NCI-H2196 (cell line): ENCODE data around the gene PDE8B.

ENCODE experiments used
- DNase-seq: peaks from one replicate; lab custom pipeline; 2025; ENCODE audit not compliant: unreplicated experiment; lab: John Stamatoyannopoulos, UW

PDE8B gene

DNA sequence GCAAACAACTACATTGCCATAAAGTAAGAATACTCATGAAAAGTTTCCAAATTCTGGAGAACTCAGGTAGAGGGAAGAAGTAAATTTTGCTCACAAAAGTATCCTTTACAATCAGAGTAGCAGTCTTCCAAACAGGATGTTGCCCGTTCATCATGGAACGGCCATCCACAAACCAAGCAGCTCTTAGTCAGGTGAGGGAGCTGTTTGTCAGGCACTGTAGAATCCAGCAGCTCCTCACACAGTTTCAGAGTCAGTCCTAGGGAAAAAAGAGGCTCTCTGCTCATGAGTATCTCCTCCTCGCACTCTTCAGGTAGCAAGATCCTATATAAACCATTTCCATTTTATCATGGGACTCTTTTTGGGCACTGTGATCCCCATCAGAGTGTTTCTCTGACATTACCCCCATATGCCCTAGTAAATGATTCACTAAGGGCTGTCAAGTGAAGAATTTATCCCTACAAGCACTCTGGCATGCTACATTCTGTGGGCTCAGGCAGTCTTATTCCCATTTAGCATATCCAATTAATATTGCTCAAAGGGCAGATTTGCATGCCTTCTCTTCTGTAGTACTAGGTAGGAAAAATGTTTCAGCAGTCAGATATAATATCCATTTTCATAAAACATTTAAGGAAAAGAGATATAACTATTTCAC is 183.7 kb downstream of the PDE8B start:
- no peak for DNase-seq

DNA sequence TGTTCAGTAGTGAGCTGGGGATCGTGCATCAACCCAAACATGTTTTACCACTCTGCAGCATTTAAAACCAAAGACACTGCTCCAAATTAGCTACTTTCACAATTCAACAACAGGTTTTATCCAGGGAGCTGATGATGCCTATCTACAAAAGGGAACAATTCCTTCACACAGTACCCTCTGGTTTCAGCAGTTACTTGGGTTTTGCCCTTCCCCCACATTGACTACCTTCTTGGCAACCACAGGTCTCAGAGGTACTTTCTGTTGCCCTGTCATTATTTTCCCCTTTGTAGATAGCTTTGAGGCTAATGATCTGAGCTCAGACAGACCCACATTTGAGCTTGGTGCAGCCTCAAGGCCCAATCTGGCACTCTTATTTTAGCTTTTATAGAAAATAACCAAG is 185.5 kb downstream of the PDE8B start:
- no peak for DNase-seq

GRCh38 chr5:77397686-77398292 is 187.3 kb downstream of the PDE8B start:
- no peak for DNase-seq

- DNase-seq: no peak
Observed at GRCh38 chr5:77398458-77398857, 188.0 kb downstream of the PDE8B start.

DNA sequence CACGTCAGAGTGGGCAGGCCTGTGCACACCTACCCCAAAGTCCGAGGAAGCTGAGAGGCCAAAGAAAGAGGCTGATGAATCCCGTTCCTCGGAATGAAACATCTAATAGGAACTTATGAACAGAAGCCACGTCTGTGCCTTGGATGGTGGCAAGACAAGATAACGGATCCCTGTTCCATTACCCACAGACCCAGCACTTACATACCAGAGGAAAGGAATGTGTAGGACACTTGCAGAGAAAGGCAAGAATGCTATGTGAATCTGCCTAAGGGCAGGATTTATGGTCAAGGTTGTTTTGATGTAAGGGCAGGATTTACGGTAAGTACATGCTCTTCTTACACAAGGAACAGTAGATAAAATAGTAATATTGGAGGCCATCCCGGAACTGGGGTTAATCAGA is 188.4 kb downstream of the PDE8B start:
- no peak for DNase-seq

GRCh38 chr5:77400645-77401044 is 190.2 kb downstream of the PDE8B start:
- DNase-seq: no peak

DNA sequence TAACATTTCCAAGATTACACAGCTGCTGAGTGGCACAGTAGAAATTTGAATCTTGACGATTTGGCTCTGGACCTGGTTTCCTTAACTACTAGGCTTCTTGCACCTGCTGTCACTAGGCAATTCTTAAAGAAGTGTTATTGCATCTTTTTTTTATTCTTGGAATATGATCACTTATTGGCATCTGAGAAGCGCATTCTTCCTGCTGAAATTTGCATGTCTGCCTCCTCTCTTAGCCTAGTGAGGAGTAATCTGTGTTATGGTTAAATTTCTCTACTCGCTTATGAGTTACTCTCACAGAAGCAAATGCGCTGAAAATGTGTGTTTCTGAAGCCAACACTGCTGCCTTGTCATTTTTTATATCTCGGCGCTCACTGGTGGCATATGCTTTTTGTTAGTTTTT is 192.3 kb downstream of the PDE8B start:
- DNase-seq: no peak

DNA sequence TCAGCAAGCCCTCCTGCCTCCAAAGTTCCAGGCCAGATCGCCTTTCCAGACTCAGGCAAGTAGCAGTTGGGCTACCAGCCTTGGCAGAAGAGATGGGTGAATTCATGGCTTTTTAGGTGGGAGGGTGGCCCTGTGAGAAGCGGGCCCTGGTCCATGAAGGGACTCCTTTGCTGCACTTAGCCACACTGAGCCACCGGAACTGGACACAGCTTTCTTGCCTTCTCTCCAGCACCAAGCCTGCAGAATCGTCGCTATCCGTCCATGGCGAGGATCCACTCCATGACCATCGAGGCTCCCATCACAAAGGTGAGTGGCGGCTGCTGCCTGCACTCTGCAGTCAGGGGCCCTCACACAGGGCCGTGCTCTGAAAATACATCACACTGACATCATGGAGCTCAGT is 196.7 kb downstream of the PDE8B start:
- DNase-seq: no peak

DNA sequence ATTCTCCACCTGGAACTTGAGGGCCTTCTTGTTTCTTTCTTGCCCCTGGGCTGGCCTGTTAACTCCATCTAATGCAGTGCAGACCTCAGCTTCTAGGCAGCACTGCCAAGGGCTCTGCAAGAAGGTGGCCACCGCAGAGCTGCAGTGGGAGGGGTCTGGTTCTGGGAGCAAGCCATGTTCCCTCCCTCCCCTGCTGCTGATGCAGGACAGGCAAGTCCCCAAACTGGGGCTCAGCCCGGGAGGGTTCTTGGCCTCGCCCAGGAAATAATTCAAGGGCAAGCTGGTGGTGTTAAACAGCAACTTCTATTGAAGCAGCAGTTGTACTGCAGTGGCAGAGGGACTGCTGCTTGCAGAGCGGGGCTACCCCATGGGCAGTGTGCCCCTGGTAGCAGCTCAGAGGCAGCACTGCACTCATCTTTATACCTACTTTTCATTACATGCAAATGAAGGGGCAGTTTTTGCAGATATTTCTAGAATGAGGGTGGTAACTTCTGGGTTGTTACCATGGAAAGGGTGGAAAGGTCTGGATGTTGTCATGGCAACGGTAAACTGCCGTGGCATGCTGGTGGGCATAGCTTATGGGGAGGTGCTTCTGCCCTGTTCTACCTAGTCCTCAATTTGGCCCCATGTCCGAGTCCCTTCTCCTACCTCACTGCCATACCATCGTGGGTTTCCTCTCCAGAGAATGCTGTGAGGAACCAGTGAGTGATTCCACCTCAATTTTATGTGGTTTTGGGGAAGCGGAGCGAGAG is 199.6 kb downstream of the PDE8B start:
- no peak for DNase-seq

GRCh38 chr5:77413049-77413448 is 202.6 kb downstream of the PDE8B start:
- no peak for DNase-seq

GRCh38 chr5:77418162-77418561 is 207.7 kb downstream of the PDE8B start:
- DNase-seq: no peak

DNA sequence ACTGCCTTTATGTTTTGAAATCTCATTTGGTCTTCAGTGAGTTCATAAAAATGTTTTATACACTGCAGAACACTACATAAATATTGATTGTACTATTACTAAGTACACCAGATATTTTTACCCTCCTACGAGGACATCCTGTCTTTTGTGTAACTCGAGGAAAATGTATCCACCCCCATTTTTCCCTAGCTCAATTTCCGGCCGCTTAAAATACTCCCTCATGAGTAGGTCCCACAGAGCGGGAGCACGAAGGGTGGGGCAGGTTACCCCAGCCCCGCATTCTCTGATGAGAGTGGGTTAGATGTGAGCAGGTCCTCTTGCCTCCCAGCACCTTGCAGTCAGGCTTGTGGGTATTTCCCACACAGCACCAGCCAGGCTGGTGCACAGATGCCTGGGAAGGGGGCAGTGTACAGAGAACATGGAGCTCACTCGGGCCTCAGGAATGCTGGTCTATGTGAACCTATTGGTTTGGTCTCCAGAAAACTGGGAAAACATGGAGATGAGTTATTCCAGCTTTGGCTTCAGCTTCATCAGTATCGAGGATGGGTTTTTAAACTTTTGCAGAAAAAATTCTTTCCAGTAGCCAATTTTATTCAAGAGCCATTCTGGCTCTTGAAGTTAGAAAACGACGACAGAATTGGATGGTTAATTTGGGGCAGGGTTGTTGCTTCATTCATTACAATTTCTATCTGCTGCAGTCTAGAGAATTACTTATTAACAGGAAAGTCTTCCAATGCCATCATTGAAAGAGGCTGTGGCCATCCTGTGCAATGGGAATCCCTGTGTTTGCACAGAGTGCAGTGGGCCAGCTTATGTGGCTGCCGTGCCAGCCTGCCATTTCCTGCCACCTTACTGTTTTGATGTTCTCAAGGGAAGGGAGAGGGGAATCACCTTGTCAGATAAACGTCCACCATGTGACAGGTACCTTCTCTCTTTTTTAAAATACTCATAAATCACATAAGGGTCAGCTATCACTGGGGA is 208.4 kb downstream of the PDE8B start:
- no peak for DNase-seq

GRCh38 chr5:77419644-77420582 is 209.4 kb downstream of the PDE8B start:
- DNase-seq: no peak

- DNase-seq: no peak
Observed at GRCh38 chr5:77420940-77421339, 210.5 kb downstream of the PDE8B start.

DNA sequence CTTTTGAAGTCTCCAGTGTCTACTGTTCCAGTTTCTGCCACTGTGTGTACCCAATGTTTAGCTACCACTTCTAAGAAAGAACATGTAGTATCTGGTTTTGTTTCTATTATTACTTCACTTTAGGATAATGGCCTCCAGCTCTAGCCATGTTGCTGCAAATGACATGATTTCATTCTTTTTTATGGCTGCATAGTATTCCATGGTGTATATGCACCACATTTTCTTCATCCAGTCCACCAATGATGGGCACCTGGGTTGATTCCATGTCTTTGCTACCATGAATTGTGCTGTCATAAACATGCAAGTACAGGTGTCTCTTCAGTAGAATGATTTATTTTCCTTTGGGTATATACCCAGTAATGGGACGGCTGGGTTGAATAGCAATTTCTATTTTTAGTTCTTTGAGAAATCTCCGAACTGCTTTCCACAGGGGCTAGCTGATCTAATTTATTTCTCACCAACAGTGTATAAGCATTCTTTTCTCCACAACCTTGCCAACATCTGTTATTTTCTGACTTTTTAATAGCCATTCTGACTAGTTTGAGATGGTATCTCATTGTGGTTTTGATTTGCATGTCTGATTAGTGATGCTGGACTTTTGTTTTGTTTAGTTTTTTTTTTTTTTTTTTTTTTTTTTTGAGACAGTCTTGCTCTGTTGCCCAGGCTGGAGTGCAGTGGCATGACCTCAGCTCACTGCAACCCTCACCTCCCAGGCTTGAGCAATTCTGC is 212.7 kb downstream of the PDE8B start:
- DNase-seq: no peak

DNA sequence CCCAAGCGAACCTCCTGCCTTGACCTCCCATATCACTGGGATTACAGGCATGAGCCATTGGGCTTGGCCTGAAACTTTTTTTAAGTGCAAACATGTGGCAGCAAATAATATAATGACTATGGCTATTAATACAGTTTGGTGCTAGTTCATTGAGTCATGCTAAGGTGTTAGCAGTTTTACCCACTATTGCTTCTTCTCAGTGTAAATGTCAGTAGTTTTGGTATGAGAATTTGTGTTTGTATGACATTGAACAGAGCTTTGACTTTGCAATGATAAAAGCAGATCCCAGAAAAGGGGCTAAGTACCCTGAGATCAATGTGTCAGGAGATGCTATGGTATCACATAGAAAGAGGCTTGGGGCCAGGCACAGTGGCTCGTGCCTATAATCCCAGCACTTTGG is 214.4 kb downstream of the PDE8B start:
- no peak for DNase-seq

DNA sequence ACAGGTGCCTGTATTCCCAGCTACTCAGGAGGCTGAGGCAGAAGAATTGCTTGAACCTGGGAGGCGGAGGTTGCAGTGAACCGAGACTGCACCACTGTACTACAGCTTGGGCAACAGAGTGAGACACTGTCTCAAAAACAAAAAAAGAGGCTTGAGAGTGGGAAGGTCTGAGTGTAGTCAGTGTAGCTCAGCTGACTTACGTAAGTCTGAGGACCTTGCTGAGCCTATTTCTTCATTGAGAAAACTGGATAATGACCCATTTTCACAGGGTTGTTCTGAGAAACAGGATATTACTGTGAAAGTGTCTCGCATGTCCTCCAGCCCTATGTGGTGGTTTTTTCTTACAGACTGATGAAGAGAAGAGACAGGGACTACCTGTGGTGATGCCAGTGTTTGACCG is 214.9 kb downstream of the PDE8B start:
- DNase-seq: no peak

DNA sequence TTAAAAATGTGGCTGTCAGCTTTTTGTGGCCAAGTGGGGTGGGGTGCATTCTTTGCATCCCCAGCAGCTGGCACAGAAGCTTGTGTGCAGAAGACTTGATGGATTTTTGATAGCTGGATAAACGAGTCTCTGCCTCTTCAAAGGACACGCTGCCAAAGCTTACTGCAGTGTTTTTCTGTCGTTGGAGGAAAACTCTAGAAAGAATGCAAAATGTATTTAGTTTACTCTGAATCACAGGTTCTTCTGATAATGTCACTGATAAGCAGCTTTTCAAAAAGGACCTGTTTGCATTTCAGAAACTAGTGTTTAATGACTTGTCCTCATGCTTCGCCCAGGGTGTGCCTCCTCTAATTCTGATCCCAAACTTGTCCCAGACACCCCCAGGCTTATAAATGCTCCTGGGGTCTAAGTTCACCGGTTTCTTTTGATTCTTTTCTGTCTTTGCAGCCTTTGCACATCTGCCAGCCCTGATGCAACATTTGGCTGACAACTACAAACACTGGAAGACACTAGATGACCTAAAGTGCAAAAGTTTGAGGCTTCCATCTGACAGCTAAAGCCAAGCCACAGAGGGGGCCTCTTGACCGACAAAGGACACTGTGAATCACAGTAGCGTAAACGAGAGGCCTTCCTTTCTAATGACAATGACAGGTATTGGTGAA is 215.6 kb downstream of the PDE8B start:
- DNase-seq: no peak

DNA sequence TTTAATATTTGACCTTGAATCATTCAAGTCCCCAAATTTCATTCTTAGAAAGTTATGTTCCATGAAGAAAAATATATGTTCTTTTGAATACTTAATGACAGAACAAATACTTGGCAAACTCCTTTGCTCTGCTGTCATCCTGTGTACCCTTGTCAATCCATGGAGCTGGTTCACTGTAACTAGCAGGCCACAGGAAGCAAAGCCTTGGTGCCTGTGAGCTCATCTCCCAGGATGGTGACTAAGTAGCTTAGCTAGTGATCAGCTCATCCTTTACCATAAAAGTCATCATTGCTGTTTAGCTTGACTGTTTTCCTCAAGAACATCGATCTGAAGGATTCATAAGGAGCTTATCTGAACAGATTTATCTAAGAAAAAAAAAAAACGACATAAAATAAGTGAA is 216.2 kb downstream of the PDE8B start:
- no peak for DNase-seq
